Testis (tissue), 3 donors: ENCODE data around the gene RPA1. TPM values are rescaled to one million over a fixed set of nuclear protein-coding genes. Genes with fewer than 3 reads are reported as not detected.

Experiments
- DNase-seq: peaks from one replicate; pipeline ENCODE4 v3.0.0-alpha.2; 2019
- H3K27ac ChIP-seq, 2 donors: fragments of 200-600 bp; sonication (generic); one replicate each; pipeline ENCODE4 v1.5.1; 2019
- H3K27me3 ChIP-seq: fragments of 200-600 bp; sonication (generic); one replicate; pipeline ENCODE4 v1.5.1; 2019
- H3K36me3 ChIP-seq: fragments of 200-600 bp; sonication (generic); one replicate; pipeline ENCODE4 v1.5.1; 2017; ENCODE audit warnings: low read depth; ENCODE audit errors: missing control alignments
- H3K4me1 ChIP-seq: fragments of 200-600 bp; sonication (generic); one replicate; pipeline ENCODE4 v1.5.1; 2019
- H3K4me3 ChIP-seq, 2 donors: fragments of 200-600 bp; sonication (generic); one replicate each; pipeline ENCODE4 v1.5.1; 2017 to 2019
- H3K9me3 ChIP-seq: fragments of 200-600 bp; sonication (generic); one replicate; pipeline ENCODE4 v1.5.1; 2017
- POLR2A ChIP-seq: fragments of 450-650 bp; IDR thresholded peaks from one replicate; pipeline ENCODE4 v1.6.1; 2017; ENCODE audit warnings: antibody characterized with exemption, mild to moderate bottlenecking, moderate library complexity
- WGBS, 2 donors: methylation state at CpG; one replicate each; pipeline ENCODE4 v1.1.5; 2018; 5-methylcytosine and 5-hydroxymethylcytosine counted together
- intact Hi-C: fragments of 100-400 bp; cut with DNase I; formaldehyde crosslinking; loops from one replicate; pipeline ENCODE4 v1.15.1; 2023; ENCODE audit warnings: low total_unique reads
- polyA plus RNA-seq: library from polyadenylated mRNA; stranded (reverse); fragments of 350-450 nt; fragmentation: Illumina TruSeq; extraction: RNeasy Lipid Tissue Mini Kit (QIAGEN cat#74804); gene quantifications from one replicate; pipeline ENCODE4 v1.2.3, GENCODE V29; 2014; ENCODE audit warnings: low read depth, low replicate concordance; ENCODE audit not compliant: insufficient read depth
- total RNA-seq, 2 donors: library from RNA; depleted of rRNA; stranded (reverse); fragments of >200 nt; gene quantifications; one replicate each; pipeline ENCODE4 v1.2.3, GENCODE V29; 2016
- TF ChIP-seq, protein P1 (sequence below), 3 experiments: fragments of 450-650 bp in 2 of 3; fragments of 200-600 bp in 1 of 3; sonication (generic) in 1 of 3; IDR thresholded peaks; one replicate each; pipeline ENCODE4 v1.5.1; 2016 to 2019; ENCODE audit warnings: antibody characterized with exemption in 3 of 3, mild to moderate bottlenecking in 2 of 3, moderate library complexity in 1 of 3

The RPA1 gene
- total and polyA plus RNA-seq, 3 donors from 2014 or later: 31.7 to 52.9 (median 36.4) TPM

DNA sequence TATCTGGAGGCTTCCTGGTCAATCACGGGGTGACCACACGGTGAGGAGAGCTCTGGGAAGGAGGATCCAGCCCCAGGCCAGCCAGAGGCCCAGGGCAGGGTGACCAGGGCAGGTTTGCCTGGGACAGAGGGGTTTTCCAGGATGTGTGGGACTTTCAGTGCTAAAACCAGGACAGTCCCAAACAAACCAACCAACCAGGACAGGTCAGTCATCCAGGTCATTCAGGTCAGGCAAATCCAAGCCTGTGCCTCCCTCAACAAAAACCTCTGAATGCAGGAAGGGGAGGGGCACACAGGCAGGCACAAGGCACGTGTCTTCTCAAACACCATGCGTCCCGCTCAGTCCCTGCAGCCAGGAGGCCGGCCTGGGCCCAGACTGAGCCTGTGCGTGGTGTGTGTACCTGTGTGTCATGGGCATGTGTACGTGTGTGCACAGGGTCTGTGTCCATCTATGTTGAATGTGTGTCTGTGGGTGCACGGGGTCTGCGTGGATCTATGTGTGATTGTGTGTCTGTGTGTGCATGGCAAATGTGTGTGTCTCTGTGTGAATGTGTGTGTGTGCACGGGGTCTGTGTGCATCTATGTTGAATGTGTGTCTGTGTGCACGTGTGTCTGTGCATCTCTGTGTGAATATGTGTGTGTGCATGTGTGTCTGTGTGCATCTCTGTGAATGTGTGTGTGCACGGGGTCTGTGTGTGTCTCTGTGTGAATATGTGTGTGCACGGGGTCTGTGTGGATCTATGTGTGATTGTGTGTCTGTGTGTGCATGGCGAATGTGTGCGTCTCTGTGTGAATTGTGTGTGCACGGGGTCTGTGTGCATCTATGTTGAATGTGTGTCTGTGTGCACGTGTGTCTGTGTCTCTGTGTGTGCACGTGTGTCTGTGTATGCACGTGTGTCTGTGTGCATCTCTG lies 116.5 kb downstream of the RPA1 start:
- no peaks in the 10 kb centered on the region for H3K27me3 ChIP-seq
- 81 to 84% methylated on average over 17 to 20 of the region's 20 CpGs for WGBS, 2 donors
- no peaks in the 10 kb centered on the region for H3K4me1 ChIP-seq
- TF ChIP-seq, protein P1, sequence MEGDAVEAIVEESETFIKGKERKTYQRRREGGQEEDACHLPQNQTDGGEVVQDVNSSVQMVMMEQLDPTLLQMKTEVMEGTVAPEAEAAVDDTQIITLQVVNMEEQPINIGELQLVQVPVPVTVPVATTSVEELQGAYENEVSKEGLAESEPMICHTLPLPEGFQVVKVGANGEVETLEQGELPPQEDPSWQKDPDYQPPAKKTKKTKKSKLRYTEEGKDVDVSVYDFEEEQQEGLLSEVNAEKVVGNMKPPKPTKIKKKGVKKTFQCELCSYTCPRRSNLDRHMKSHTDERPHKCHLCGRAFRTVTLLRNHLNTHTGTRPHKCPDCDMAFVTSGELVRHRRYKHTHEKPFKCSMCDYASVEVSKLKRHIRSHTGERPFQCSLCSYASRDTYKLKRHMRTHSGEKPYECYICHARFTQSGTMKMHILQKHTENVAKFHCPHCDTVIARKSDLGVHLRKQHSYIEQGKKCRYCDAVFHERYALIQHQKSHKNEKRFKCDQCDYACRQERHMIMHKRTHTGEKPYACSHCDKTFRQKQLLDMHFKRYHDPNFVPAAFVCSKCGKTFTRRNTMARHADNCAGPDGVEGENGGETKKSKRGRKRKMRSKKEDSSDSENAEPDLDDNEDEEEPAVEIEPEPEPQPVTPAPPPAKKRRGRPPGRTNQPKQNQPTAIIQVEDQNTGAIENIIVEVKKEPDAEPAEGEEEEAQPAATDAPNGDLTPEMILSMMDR (IDR thresholded peaks at IDR 0.05): no peak
- TF ChIP-seq POLR2A: no peak
- intact Hi-C loops: no loop called here
- no peak overlapping the region for H3K27ac ChIP-seq
- H3K9me3 ChIP-seq: no peaks in the 10 kb centered on the region
- H3K36me3 ChIP-seq: no peaks in the 10 kb centered on the region
- H3K4me3 ChIP-seq: no peak overlapping the region
- no peak for DNase-seq

DNA sequence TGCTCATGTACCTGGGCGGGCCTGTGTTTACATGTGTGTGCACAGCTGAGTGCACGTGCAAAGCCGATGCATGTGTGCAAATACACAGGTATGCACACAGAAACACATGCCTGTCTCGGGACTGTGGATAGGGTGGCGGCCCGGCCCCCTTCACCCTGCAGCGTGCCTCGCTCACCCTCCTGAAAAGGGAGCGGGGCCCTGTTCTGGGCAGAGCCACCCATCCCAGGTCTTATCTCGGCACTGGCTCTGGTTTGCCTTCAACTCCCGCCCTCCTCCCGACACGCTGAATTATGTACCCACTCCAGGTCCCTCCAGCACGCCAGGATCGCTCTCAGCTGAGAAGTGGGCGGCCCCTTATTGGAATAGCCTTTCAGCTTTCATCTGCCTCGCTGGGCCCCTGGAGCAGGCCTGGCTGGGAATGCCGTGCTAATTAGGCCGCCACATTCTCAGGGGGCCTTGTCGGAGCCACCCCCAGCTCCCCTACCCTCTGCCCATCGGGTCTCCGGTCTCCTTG lies 117.5 kb downstream of the RPA1 start:
- no peaks in the 10 kb centered on the region for H3K9me3 ChIP-seq
- intact Hi-C loops: no loop called here
- 65 to 73% methylated on average over 12 to 22 of the region's 22 CpGs for whole genome bisulfite sequencing, 2 donors
- no peak overlapping the region for H3K27ac ChIP-seq
- no peak for DNase-seq
- H3K27me3 ChIP-seq: no peaks in the 10 kb centered on the region
- H3K4me1 ChIP-seq: no peaks in the 10 kb centered on the region
- no peak for TF ChIP-seq POLR2A
- TF ChIP-seq, protein P1 (IDR thresholded peaks at IDR 0.05): no peak
- H3K4me3 ChIP-seq: no peak overlapping the region
- H3K36me3 ChIP-seq: no peaks in the 10 kb centered on the region

DNA sequence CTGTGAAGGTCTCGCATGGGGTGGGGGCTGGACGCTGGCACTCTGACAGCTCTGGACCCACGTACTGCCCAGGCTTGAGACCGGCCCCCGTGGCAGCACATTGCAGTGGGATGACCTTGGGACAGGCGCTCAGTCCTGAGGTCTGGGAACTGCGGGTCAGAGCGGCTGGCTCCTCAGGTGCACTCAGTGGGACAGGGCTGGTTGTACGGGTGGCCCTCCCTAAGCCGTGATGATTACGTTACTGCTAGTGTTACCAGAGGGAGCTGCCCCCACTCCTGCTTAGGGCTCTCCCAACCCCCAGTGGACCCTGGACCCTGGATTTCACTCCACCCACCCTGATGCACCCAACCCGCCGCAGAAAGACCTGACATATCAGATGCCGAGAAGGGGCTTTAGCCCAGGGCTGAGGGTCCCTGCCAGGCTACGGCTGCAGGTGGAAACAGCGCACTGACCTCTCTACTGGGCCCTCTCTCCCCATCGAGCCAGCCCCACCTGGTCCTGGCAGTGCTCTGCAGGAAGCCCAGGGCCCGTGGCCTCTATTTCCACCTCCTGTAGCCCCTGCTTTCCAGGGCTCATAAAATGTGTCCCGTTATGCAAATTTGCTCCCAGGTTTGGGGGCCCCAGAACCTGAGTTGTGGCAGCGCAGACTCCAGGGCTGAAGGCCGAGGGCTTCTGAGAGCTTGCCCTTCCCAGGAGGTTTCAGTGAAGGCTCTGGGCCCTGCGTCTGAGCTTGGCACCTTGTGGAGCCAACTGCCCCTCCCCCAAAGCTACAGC lies 118.1 kb downstream of the RPA1 start:
- Histone ChIP-seq H3K27ac (no peak overlapping the region), H3K4me3 (no peak overlapping the region), H3K9me3 (no peaks in the 10 kb centered on the region), H3K4me1 (no peaks in the 10 kb centered on the region), H3K36me3 (no peaks in the 10 kb centered on the region), H3K27me3 (no peaks in the 10 kb centered on the region)
- intact Hi-C loops: no loop called here
- TF ChIP-seq, protein P1 (IDR thresholded peaks at IDR 0.05): no peak
- no peak for TF ChIP-seq POLR2A
- WGBS, 2 donors: 77 to 95% methylated on average over 7 to 22 of the region's 22 CpGs
- no peak for DNase-seq

DNA sequence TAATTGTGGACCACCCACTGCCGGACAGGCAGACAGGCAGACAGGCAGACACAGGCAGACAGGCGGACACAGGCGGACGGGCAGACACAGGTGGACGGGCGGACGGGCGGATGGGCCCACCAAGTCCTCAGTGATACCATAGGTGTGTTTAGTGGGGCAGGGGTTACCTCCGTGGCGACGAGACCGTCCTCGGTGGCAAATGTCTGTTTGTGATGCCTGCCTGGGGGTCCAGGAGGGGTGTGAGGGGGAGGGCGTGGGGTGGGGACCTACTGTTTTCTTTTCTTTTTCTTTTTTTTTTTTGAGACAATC lies 118.7 kb downstream of the RPA1 start:
- Histone ChIP-seq H3K27ac (no peak overlapping the region), H3K4me1 (no peaks in the 10 kb centered on the region), H3K9me3 (no peaks in the 10 kb centered on the region), H3K36me3 (no peaks in the 10 kb centered on the region), H3K27me3 (no peaks in the 10 kb centered on the region), H3K4me3 (no peak overlapping the region)
- WGBS, 2 donors: 93 to 97% methylated on average over 12 to 14 of the region's 14 CpGs
- DNase-seq: no peak
- intact Hi-C loops: no loop called here
- TF ChIP-seq, protein P1 (IDR thresholded peaks at IDR 0.05): no peak
- no peak for TF ChIP-seq POLR2A

Other genes with a start within 250 kb of the RPA1 start
- gene SLC43A2, start 201.2 kb upstream of the RPA1 start, total RNA-seq: 10 to 100 TPM; 12.4 to 15.7 TPM
- gene SLC43A2, start 201.2 kb upstream of the RPA1 start, polyA plus RNA-seq: 11.7 TPM
- gene SCARF1, start 184.3 kb upstream of the RPA1 start, total RNA-seq: 10 to 100 TPM in 1 of 2 donors, 1 to 10 TPM in 1; 9.3 to 11.6 TPM
- gene SCARF1, start 184.3 kb upstream of the RPA1 start, polyA plus RNA-seq: 4.7 TPM
- 10 to 100 TPM; 30.6 to 32.5 TPM for gene RILP, start 180.1 kb upstream of the RPA1 start, total RNA-seq
- gene RILP, start 180.1 kb upstream of the RPA1 start, polyA plus RNA-seq: 8.4 TPM
- gene PRPF8, start 145.1 kb upstream of the RPA1 start, total RNA-seq: 100 to 1,000 TPM; 307 to 325 TPM
- 315 TPM for gene PRPF8, start 145.1 kb upstream of the RPA1 start, polyA plus RNA-seq
- 1 to 10 TPM; 1.2 to 2.0 TPM for gene TLCD2, start 119.6 kb upstream of the RPA1 start, total RNA-seq
- gene TLCD2, start 119.6 kb upstream of the RPA1 start, polyA plus RNA-seq: 1.1 TPM
- 10 to 100 TPM; 58.4 to 71.4 TPM for gene WDR81, start 105.3 kb upstream of the RPA1 start, total RNA-seq
- gene WDR81, start 105.3 kb upstream of the RPA1 start, polyA plus RNA-seq: 16.9 TPM
- 10 to 100 TPM; 31.7 to 41.9 TPM for gene SERPINF2, start 87.1 kb upstream of the RPA1 start, total RNA-seq
- 15.3 TPM for gene SERPINF2, start 87.1 kb upstream of the RPA1 start, polyA plus RNA-seq
- 1,000 to 10,000 TPM; 1,211 to 2,317 TPM for gene SERPINF1, start 67.9 kb upstream of the RPA1 start, total RNA-seq
- gene SERPINF1, start 67.9 kb upstream of the RPA1 start, polyA plus RNA-seq: 828 TPM
- gene SMYD4, start 103 bp upstream of the RPA1 start, total RNA-seq: 10 to 100 TPM; 21.2 to 23.0 TPM
- gene SMYD4, start 103 bp upstream of the RPA1 start, polyA plus RNA-seq: 14.4 TPM
- gene RTN4RL1, start 195.3 kb downstream of the RPA1 start, total RNA-seq: 1 to 10 TPM; 1.7 to 1.8 TPM
- gene RTN4RL1, start 195.3 kb downstream of the RPA1 start, polyA plus RNA-seq: 1.8 TPM
- 10 to 100 TPM; 91.9 to 93.3 TPM for gene DPH1, start 200.1 kb downstream of the RPA1 start, total RNA-seq
- 32.6 TPM for gene DPH1, start 200.1 kb downstream of the RPA1 start, polyA plus RNA-seq
- 10 to 100 TPM; 46.3 to 55.1 TPM for gene OVCA2, start 212.0 kb downstream of the RPA1 start, total RNA-seq
- gene OVCA2, start 212.0 kb downstream of the RPA1 start, polyA plus RNA-seq: 46.3 TPM
- 10 to 100 TPM; 36.1 to 38.4 TPM for gene HIC1, start 225.1 kb downstream of the RPA1 start, total RNA-seq
- 8.7 TPM for gene HIC1, start 225.1 kb downstream of the RPA1 start, polyA plus RNA-seq